ENCODE results near the gene NPEPL1.

GRCh38 chr20:58753267-58753921 is 60.8 kb downstream of the NPEPL1 start:
- TF ChIP-seq POLR2AphosphoS5 (IDR thresholded peaks at IDR 0.05; ENCODE audit: low read depth, low read length) (no peak), SIN3A (IDR thresholded peaks at IDR 0.05; ENCODE audit: borderline replicate concordance, insufficient read depth, low read length) (no peak), TAF1 (IDR thresholded peaks at IDR 0.05; ENCODE audit: borderline replicate concordance, insufficient read depth, low read length) (no peak)
- TF ChIP-seq, protein P1, sequence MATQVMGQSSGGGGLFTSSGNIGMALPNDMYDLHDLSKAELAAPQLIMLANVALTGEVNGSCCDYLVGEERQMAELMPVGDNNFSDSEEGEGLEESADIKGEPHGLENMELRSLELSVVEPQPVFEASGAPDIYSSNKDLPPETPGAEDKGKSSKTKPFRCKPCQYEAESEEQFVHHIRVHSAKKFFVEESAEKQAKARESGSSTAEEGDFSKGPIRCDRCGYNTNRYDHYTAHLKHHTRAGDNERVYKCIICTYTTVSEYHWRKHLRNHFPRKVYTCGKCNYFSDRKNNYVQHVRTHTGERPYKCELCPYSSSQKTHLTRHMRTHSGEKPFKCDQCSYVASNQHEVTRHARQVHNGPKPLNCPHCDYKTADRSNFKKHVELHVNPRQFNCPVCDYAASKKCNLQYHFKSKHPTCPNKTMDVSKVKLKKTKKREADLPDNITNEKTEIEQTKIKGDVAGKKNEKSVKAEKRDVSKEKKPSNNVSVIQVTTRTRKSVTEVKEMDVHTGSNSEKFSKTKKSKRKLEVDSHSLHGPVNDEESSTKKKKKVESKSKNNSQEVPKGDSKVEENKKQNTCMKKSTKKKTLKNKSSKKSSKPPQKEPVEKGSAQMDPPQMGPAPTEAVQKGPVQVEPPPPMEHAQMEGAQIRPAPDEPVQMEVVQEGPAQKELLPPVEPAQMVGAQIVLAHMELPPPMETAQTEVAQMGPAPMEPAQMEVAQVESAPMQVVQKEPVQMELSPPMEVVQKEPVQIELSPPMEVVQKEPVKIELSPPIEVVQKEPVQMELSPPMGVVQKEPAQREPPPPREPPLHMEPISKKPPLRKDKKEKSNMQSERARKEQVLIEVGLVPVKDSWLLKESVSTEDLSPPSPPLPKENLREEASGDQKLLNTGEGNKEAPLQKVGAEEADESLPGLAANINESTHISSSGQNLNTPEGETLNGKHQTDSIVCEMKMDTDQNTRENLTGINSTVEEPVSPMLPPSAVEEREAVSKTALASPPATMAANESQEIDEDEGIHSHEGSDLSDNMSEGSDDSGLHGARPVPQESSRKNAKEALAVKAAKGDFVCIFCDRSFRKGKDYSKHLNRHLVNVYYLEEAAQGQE (IDR thresholded peaks at IDR 0.05; ENCODE audit: insufficient read depth in 1 of 2, low read depth in 2 of 2, low read length in 2 of 2): no peak

Measured in PFSK-1 (cell line).